ENCODE data around the gene RCOR2.
"Not testable (repeated sequence)": the region's sequence is repeated elsewhere in the genome, so short reads cannot be mapped to it uniquely, and the experiment has no call there.

The RCOR2 gene

DNA sequence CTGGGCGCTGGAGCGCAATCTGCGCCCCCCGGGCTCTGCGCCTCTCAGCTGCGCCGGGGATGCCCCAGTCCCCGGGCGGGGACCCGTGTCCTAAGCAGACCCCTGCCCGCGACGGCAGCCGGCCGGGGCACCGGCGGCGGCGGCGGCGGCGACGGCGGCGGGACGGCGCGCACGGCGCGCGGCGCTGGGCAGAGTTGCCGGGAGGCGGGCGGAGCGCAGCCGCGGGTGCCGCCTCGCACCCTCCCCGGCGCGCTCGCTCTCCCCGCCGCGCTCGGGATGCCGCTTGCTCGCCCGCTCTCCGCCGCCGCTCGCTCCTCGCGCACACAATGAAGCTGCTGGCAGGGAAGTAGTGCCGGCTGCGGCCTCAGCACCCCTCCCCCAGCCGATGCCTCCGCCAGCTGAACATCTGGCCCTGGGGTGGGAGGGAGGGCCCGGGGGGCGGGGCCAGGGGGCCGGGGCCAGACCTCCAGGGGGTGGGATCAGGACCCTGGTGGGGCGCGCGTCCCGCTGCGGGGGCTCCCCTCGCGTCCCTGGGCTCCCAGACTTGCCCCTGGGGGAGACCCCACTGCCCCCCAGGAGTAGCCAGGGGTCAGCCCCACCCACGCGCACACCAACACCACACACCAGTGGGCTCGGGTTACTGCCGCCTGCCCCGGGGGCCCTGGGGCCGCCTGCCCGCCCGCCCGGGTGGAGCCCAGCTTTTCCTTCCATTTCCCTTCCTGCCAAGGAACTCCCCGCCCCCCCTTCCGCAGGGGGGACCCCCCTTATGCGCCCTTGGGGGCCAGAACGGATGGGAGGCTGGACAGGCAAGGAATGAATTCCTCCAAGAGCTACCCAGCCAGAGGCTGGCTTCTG lies at the start of gene RCOR2:
RCOR2 (minus strand) TSS at position 328 of the 855 bp plus-strand sequence. CDS start 708 bp downstream, outside the sequence.
- peak within 1 kb of the TSS; percentile 94 for H3K4me3 ChIP-seq (ENCODE audit: low read length)
- H3K9ac ChIP-seq (ENCODE audit: low read depth, low read length): peak within 1 kb of the TSS; percentile 94
- no peaks in the 10 kb centered on the region for H3K9me3 ChIP-seq (ENCODE audit: insufficient read depth, low read depth, low read length)
- H3K36me3 ChIP-seq (ENCODE audit: insufficient read depth, low read depth, low read length): peaks cover 27% of the 10 kb centered on the region
- H3K27ac ChIP-seq (ENCODE audit: low read length): peak within 1 kb of the TSS; percentile 100
- H3K27me3 ChIP-seq (ENCODE audit: insufficient read depth, low read length): no peaks in the 10 kb centered on the region
- H3K4me1 ChIP-seq (ENCODE audit: insufficient read depth, low read length): peaks cover 23% of the 10 kb centered on the region

DNA sequence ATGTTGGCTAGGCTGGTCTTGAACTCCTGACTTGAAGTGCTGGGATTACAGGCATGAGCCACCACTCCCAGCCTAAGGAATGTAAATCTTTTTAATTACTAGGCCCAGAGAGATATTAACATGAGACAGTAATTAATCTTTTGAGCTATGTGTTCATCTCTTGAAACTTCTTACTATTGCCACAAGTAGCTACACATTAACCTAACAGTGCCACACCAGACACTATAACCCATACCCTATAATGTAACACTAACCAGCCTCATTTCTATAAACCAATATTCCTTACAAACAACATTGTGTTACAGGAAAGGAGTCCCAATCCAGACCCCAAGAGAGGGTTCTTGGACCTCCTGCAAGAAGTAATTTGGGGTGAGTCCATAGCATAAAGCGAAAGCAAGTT lies 49.5 kb upstream of the RCOR2 start:
- Histone ChIP-seq H3K9ac (ENCODE audit: low read depth, low read length) (no peak overlapping the region), H3K9me3 (ENCODE audit: insufficient read depth, low read depth, low read length) (no peaks in the 10 kb centered on the region), H3K27me3 (ENCODE audit: insufficient read depth, low read length) (peaks cover 37% of the 10 kb centered on the region), H3K4me3 (ENCODE audit: low read length) (no peak overlapping the region), H3K4me1 (ENCODE audit: insufficient read depth, low read length) (0 out of 2 replicates have a peak, but pooled peaks cover 1% of the 10 kb centered on the region), H3K36me3 (ENCODE audit: insufficient read depth, low read depth, low read length) (no peaks in the 10 kb centered on the region), H3K27ac (ENCODE audit: low read length) (no peak overlapping the region)

DNA sequence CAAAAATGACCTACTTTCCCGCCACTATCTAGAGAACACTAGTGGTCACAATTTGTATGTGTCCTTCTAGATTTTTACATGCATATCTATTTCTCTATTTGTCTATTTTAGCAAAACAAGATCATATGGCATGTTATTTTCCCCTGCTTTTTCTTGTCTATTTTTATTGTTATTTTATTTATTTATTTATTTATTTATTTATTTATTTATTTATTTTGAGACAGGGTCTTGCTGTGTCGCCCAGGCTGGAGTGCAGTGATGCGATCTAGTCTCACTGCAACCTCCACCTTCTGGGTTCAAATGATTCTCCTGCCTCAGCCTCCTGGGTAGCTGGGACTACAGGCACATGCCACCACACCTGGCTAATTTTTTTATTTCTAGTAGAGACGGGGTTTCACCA lies 46.9 kb upstream of the RCOR2 start:
- H3K36me3 ChIP-seq (ENCODE audit: insufficient read depth, low read depth, low read length); H3K4me3 ChIP-seq (ENCODE audit: low read length); H3K4me1 ChIP-seq (ENCODE audit: insufficient read depth, low read length); H3K9ac ChIP-seq (ENCODE audit: low read depth, low read length); H3K27ac ChIP-seq (ENCODE audit: low read length); H3K9me3 ChIP-seq (ENCODE audit: insufficient read depth, low read depth, low read length): not testable (repeated sequence)
- peaks cover 20% of the 10 kb centered on the region; the same call in 1 of the 2 replicates for H3K27me3 ChIP-seq (ENCODE audit: insufficient read depth, low read length)

DNA sequence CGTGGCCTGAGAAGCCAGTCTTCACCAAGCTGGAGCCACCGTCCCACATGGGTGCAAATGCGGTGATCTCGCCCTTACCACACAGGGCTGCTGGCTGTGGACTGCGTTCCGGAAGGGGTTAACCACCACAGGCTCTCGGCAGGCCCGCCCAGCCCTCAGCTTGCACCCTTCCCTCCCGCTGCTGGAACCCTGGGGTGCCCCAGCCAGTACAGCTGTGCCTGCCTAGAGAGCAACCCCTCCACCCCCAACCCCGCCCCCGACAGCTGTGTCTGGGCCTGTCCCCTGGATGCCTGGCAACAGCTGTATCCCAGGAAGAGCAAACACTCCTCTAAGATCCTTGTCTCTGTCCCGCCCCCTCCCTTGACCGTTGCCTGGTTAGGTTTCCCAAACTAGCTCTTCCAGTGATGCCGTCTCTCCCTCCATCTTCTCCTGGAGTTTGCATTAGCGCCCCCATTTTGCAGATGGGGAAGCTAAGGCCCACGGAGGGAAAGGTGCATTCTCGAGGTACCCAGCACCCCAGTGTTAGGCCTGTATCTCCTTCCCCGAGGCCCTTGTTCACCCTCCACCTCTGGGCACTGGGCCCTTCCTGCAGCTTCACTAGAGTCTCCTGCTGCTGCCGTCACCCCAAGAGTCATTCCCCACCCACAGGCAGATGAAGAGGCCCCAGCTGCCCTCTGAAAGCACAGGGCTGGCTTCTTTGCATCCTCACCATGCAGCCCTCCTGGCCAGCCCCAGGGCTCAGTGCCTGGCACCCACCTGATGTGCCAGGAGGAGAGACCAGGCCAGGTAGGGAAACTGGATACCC lies 44.8 kb upstream of the RCOR2 start:
- H3K36me3 ChIP-seq (ENCODE audit: insufficient read depth, low read depth, low read length): peaks cover 4% of the 10 kb centered on the region; the same call in 1 of the 2 replicates
- no peak overlapping the region for H3K9ac ChIP-seq (ENCODE audit: low read depth, low read length)
- peaks cover 10% of the 10 kb centered on the region; the same call in 1 of the 2 replicates for H3K27me3 ChIP-seq (ENCODE audit: insufficient read depth, low read length)
- H3K27ac ChIP-seq (ENCODE audit: low read length): no peak overlapping the region
- no peaks in the 10 kb centered on the region for H3K9me3 ChIP-seq (ENCODE audit: insufficient read depth, low read depth, low read length)
- H3K4me1 ChIP-seq (ENCODE audit: insufficient read depth, low read length): 0 out of 2 replicates have a peak, but pooled peaks cover 3% of the 10 kb centered on the region
- H3K4me3 ChIP-seq (ENCODE audit: low read length): no peak overlapping the region

DNA sequence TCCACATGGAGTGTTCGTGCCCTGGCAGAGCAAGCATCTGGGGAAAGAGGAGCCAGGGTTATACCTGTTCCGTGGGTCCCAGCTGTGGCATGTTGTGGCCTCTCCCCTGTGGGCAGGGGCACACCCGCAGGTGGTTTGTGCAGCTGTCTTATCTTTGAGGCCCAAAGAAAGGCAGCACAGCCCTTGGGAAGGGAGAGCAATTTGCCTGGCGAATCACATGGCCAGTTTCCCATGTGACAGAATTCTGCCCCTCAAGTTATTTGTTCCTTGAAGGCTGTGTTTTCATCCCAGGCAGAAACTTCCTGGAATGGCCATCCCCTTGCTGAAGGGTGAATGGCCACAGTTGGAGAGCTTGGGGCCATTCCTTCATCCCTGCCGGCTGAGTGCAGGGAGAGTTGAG lies 41.0 kb upstream of the RCOR2 start:
- Histone ChIP-seq H3K4me3 (ENCODE audit: low read length) (no peak overlapping the region), H3K27ac (ENCODE audit: low read length) (no peak overlapping the region), H3K9ac (ENCODE audit: low read depth, low read length) (no peak overlapping the region), H3K4me1 (ENCODE audit: insufficient read depth, low read length) (0 out of 2 replicates have a peak, but pooled peaks cover 3% of the 10 kb centered on the region), H3K9me3 (ENCODE audit: insufficient read depth, low read depth, low read length) (no peaks in the 10 kb centered on the region), H3K27me3 (ENCODE audit: insufficient read depth, low read length) (no peaks in the 10 kb centered on the region), H3K36me3 (ENCODE audit: insufficient read depth, low read depth, low read length) (peaks cover 40% of the 10 kb centered on the region)

DNA sequence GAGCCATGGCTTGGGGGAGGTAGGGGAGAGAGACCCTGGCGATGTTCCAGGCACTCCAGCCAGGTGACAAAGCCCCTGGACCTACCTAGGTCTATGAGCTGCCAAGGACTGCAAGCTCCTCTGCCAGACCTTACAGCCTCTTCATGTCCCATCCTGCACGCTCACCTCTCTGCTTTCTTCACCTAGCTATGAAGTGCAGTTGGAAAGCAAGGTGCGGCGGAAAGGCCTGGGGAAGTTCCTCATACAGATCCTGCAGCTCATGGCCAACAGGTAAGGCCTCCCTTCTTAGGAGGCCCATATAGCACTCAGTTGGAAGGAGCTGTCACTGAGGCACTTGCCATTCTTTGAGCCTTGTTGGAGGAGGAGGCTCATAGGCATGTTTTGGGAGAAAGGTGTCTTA lies 35.6 kb upstream of the RCOR2 start:
- no peak overlapping the region for H3K4me3 ChIP-seq (ENCODE audit: low read length)

DNA sequence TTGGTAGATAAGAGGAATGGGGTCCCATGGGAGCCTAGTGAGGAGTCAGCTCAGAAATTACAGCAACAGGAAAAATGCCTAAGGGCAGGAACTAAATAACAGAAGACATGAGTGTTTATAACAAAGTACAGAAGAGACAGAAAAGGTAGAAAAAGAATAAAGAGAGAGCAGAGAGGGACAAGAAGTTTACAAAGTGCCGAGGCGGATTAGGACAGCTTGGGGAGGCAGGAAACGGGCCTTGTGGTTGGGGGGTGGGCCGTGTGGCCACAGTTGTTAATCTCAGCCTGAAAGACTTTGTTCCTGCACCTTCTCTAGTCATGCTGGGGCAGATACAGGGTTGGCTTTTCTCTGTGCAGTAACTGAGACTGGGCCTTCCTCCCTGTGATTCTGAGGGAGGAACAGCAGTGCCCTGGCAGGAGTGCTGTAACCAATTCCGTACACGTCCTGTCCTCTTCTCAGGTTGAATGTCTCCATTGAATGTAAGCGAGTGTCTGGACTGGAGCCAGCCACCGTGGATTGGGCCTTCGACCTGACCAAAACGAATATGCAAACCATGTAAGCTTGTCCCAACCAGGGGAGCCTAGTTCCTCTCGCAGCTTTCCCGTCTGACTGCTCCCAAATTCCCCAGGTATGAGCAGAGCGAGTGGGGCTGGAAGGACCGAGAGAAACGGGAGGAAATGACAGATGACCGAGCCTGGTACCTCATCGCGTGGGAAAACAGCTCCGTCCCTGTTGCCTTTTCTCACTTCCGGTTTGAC lies 35.0 kb upstream of the RCOR2 start:
- no peak overlapping the region for H3K27ac ChIP-seq (ENCODE audit: low read length)
- H3K36me3 ChIP-seq (ENCODE audit: insufficient read depth, low read depth, low read length): peaks cover 81% of the 10 kb centered on the region
- H3K9me3 ChIP-seq (ENCODE audit: insufficient read depth, low read depth, low read length): no peaks in the 10 kb centered on the region
- no peak overlapping the region for H3K9ac ChIP-seq (ENCODE audit: low read depth, low read length)
- H3K4me1 ChIP-seq (ENCODE audit: insufficient read depth, low read length): no peaks in the 10 kb centered on the region
- no peaks in the 10 kb centered on the region for H3K27me3 ChIP-seq (ENCODE audit: insufficient read depth, low read length)
- H3K4me3 ChIP-seq (ENCODE audit: low read length): no peak overlapping the region

More for the DNA sequence above, 35.6 kb upstream of the RCOR2 start:
- Histone ChIP-seq H3K27ac (ENCODE audit: low read length) (no peak overlapping the region), H3K9me3 (ENCODE audit: insufficient read depth, low read depth, low read length) (no peaks in the 10 kb centered on the region), H3K36me3 (ENCODE audit: insufficient read depth, low read depth, low read length) (peaks cover 78% of the 10 kb centered on the region), H3K27me3 (ENCODE audit: insufficient read depth, low read length) (no peaks in the 10 kb centered on the region), H3K4me1 (ENCODE audit: insufficient read depth, low read length) (no peaks in the 10 kb centered on the region), H3K9ac (ENCODE audit: low read depth, low read length) (no peak overlapping the region)

DNA sequence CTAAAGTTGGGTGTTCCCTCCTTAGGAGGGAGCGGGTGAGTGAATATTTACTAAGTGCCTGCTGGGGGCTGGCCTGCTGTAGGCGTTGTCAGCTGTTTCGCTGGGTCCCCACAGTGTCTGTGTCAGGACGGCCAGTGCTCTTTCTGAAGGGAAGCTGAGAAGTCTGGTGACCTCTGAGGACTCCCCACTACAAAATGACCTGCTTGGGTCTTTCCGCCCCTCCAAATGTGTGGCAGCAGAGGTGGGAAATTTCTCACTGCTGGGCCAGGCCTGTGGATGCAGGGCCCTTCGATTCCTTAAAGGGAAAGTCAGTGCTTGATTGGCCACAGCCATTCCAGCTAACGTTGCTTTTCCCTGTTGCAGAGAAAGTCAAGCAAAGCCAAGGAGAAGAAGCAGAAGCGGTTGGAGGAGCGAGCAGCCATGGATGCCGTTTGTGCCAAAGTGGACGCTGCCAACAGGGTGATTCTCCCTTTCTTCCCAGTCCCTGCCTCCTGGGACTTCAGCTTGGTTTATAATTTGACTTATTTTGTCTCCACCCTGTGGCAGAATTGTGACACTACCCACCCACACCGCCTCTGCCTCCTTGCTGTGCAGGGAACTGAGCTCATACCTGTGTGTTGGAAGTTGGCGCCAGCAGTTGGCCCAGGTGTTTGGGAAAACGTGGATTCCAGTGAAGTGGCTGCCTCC lies 28.7 kb upstream of the RCOR2 start:
- Histone ChIP-seq H3K4me1 (ENCODE audit: insufficient read depth, low read length) (no peaks in the 10 kb centered on the region; the same call in 1 of the 2 replicates), H3K9ac (ENCODE audit: low read depth, low read length) (no peak overlapping the region), H3K27ac (ENCODE audit: low read length) (no peak overlapping the region), H3K9me3 (ENCODE audit: insufficient read depth, low read depth, low read length) (no peaks in the 10 kb centered on the region), H3K27me3 (ENCODE audit: insufficient read depth, low read length) (no peaks in the 10 kb centered on the region), H3K4me3 (ENCODE audit: low read length) (no peak overlapping the region), H3K36me3 (ENCODE audit: insufficient read depth, low read depth, low read length) (peaks cover 44% of the 10 kb centered on the region)

DNA sequence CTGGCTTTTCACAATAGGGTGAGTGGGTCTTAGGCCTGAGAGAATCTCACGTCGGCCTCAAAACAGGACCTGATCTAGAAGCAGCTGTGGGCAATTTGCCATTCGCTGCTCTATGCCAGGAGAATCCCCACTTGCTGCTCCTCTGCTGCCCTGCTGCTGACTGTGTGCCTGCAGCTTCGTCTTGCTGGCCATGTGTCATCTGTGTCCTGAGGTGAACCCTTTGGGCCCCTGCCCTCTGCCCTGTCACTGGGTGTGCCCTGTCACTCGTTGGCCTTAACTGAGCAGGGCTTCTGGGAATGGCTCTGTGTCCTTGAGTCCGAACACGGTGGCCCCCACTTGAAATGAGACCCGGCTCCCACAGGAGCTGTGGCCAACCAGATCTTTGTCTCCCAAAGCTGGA lies 28.0 kb upstream of the RCOR2 start:
- H3K4me1 ChIP-seq (ENCODE audit: insufficient read depth, low read length): no peaks in the 10 kb centered on the region; the same call in 1 of the 2 replicates
- peaks cover 42% of the 10 kb centered on the region for H3K36me3 ChIP-seq (ENCODE audit: insufficient read depth, low read depth, low read length)
- no peaks in the 10 kb centered on the region for H3K27me3 ChIP-seq (ENCODE audit: insufficient read depth, low read length)
- no peak overlapping the region for H3K9ac ChIP-seq (ENCODE audit: low read depth, low read length)
- H3K4me3 ChIP-seq (ENCODE audit: low read length): no peak overlapping the region
- no peaks in the 10 kb centered on the region for H3K9me3 ChIP-seq (ENCODE audit: insufficient read depth, low read depth, low read length)
- H3K27ac ChIP-seq (ENCODE audit: low read length): no peak overlapping the region

DNA sequence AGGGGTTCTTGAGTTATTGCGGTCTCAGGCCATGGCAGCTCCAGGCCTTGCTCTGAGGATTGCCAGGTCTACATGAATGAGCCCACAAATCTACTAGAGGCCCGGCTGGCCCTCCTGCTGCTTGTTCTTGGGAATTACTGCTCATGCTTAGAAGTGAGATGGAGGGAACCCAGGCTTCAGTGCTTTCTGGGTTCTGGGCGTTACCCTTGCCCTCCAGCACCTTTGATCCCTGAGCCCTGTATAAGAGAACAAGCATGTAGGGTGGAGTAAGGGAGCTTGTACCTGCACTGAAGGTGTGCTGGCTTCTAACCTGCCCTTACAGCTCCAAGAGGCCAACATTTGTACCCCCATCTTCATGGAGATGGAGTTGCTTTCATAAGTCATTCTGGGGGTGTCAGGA lies 25.8 kb upstream of the RCOR2 start:
- H3K9ac ChIP-seq (ENCODE audit: low read depth, low read length): no peak overlapping the region
- H3K4me1 ChIP-seq (ENCODE audit: insufficient read depth, low read length): no peaks in the 10 kb centered on the region; the same call in 1 of the 2 replicates
- no peak overlapping the region for H3K4me3 ChIP-seq (ENCODE audit: low read length)

DNA sequence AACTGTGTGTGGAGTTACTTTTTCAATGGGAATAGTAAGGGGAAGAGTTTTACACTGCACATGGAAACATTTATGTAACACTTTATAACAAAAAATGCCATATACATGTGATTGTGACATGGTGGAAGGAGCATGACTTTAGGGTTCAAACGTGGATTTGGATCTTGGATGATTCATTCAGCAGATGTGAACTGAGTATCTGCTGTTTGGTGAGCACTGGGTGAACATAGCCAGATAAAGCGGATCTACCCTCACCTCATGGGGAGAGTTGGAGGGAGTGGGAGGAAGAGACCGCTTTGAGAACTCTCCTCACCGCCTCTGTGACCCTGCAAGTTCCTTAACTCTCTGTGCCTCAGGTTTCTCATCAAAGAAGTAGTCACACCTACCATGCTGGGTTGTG lies 24.9 kb upstream of the RCOR2 start:
- no peaks in the 10 kb centered on the region for H3K9me3 ChIP-seq (ENCODE audit: insufficient read depth, low read depth, low read length)
- no peaks in the 10 kb centered on the region; the same call in 1 of the 2 replicates for H3K4me1 ChIP-seq (ENCODE audit: insufficient read depth, low read length)
- H3K4me3 ChIP-seq (ENCODE audit: low read length): no peak overlapping the region
- H3K27me3 ChIP-seq (ENCODE audit: insufficient read depth, low read length): no peaks in the 10 kb centered on the region
- peaks cover 20% of the 10 kb centered on the region for H3K36me3 ChIP-seq (ENCODE audit: insufficient read depth, low read depth, low read length)
- H3K27ac ChIP-seq (ENCODE audit: low read length): no peak overlapping the region
- H3K9ac ChIP-seq (ENCODE audit: low read depth, low read length): no peak overlapping the region

More for the DNA sequence above, 25.8 kb upstream of the RCOR2 start:
- Histone ChIP-seq H3K27ac (ENCODE audit: low read length) (no peak overlapping the region), H3K27me3 (ENCODE audit: insufficient read depth, low read length) (no peaks in the 10 kb centered on the region), H3K9me3 (ENCODE audit: insufficient read depth, low read depth, low read length) (no peaks in the 10 kb centered on the region), H3K36me3 (ENCODE audit: insufficient read depth, low read depth, low read length) (peaks cover 29% of the 10 kb centered on the region)

Data from iPS-20b (cell line).